SK-N-DZ (cell line): ENCODE measurements around the gene FOXO3.

Experiments
- DNase-seq: peaks from one replicate; pipeline ENCODE4 v3.0.0-alpha.2; 2015; ENCODE audit warnings: low spot score

The FOXO3 gene

DNA sequence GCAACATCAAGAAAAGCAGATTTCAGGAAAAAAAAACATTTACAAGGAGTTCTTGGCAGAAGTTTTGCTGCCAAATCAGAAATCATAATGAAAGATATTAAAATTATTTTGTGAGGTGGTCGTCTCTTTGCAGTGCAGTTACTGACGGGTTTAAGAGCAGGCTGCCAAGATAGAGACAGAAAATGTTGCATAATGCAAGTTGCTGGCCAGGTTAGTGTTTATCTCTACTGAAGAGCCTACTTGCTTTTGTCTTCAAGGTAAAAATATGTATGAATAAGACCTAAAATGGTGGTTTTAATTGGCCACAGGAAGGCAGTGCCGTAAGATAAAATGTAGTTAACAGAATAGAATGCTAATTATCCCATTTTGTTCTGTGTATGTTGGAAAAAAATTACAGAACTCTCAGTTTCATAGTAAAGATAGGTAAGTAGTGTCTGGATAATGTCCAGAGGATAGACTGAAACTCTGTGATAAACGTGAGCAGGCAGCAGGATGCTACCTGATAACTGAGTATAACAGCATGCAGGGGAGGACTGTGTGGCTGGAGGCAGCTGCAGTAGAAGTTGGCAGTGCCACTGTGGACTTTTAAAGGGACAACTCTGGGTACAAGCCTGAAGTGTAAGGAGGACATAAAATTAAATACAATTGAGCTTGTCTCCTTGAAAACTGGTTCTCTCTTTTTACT is 13.9 kb downstream of the FOXO3 start:
- DNase-seq = peak; percentile 26

DNA sequence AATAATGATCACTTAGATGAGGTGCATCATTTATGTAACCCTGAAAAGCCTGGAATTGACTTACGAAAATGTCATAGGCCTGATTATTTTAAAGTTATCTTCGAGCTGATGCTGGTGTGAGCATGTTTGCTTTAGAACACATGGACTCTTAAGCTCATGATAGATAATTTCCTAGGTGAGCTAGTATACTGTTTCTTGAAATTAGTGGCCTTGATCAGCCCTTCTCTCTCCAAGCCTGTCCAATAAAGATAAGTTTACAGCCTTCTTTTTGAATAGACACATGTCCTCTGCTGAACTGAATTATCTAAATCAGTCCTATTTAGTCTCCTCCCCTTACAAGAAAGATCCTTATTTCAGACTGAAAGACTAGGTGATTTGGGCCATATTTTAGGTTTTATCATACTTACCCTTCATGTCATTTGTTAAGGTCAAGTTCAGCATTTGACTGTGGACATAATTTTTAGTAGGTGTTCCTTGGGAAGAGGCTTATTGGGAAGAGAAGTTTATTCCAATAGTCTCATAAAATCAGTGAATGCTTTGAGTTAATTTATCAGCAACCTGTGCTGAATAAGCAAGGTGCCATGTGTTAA is 15.3 kb downstream of the FOXO3 start:
- DNase-seq = no peak

- DNase-seq = no peak
Observed at GRCh38 chr6:108576709-108577108, 16.0 kb downstream of the FOXO3 start.

GRCh38 chr6:108578166-108578565 is 17.4 kb downstream of the FOXO3 start:
- no peak for DNase-seq

DNA sequence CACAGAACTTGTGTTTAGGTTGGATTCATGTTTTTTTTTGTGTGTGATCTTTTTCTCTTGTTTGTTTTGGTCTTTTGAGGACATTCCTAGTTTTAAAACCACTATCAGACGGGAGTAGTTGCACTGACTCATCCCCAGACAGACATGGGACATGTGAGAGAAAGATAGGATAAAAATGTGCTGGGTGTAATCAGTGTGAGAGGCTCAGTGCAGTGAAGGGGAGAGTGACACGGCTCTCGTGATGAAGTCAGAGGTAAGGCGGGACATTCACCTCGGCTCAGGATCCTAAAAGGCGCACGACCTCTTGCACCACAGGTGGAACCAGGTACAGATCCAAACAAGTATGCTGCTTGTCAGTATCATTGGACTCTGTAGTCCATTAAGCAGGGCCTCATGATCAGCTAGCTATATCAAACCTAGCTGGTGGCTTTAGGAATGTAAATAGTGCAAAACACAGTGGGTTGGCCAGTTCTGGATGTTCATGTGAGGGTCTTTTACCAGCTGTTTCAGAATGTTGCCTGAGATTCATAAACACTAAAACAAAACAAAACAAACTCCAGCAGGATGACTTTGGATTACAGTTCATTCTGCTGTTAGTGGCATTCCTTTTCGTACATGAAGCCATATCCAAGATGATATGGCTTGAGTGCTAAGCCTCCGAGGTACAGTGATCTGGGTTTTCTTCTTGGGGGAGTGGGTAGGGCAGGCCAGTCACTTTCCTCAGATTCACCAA is 18.0 kb downstream of the FOXO3 start:
- no peak for DNase-seq

- no peak for DNase-seq
Observed at GRCh38 chr6:108579328-108579721, 18.6 kb downstream of the FOXO3 start.

DNA sequence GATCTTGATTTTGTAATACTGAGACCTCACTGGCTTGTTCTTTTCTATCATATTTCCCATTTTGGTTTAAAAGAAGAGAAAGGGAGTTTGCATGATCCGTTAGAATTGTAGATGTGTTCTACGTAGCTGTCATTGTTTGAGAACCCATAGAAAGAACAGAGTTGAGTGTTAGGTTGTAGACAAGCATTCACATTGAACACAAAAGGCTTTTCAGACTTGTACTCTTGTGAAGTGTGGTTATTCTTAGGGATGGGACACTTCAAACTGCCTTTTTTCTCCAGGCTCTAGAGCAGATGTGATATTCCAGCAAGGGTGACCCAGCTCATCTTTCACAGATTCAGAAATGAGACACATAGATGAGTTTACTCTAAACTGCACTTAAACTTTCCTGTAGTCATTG is 19.9 kb downstream of the FOXO3 start:
- DNase-seq = no peak

GRCh38 chr6:108581237-108581931 is 20.7 kb downstream of the FOXO3 start:
- peak; percentile 72 for DNase-seq

- DNase-seq = peak; percentile 37
Observed at GRCh38 chr6:108581932-108582475, 21.3 kb downstream of the FOXO3 start.

GRCh38 chr6:108582618-108583017 is 21.9 kb downstream of the FOXO3 start:
- no peak for DNase-seq

- no peak for DNase-seq
Observed at GRCh38 chr6:108584323-108584722, 23.6 kb downstream of the FOXO3 start.

- DNase-seq = no peak
Observed at GRCh38 chr6:108585359-108585758, 24.6 kb downstream of the FOXO3 start.

- no peak for DNase-seq
Observed at GRCh38 chr6:108585921-108586536, 25.3 kb downstream of the FOXO3 start.

- DNase-seq = no peak
Observed at GRCh38 chr6:108587258-108588059, 26.7 kb downstream of the FOXO3 start.

DNA sequence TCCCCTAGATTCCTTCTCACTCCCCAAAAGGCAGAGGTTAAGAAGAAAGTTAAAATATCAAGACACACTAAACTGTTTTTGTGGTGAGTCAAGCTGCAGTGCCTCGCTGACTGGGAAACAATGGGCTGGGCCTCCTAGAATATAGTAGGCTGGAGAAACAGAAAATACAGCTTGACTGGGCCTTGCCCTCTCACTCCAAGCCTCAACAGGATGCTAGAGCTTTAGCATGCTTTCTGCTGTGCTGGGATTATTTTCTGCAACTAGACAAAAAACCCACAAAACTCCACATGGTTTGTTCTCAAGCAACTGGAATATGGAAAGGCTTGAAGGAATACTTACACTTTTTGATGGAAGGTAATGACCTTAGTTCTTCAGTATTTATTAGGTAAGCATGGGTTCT is 27.9 kb downstream of the FOXO3 start:
- DNase-seq = no peak

GRCh38 chr6:108589244-108589791 is 28.6 kb downstream of the FOXO3 start:
- peak; percentile 26 for DNase-seq

DNA sequence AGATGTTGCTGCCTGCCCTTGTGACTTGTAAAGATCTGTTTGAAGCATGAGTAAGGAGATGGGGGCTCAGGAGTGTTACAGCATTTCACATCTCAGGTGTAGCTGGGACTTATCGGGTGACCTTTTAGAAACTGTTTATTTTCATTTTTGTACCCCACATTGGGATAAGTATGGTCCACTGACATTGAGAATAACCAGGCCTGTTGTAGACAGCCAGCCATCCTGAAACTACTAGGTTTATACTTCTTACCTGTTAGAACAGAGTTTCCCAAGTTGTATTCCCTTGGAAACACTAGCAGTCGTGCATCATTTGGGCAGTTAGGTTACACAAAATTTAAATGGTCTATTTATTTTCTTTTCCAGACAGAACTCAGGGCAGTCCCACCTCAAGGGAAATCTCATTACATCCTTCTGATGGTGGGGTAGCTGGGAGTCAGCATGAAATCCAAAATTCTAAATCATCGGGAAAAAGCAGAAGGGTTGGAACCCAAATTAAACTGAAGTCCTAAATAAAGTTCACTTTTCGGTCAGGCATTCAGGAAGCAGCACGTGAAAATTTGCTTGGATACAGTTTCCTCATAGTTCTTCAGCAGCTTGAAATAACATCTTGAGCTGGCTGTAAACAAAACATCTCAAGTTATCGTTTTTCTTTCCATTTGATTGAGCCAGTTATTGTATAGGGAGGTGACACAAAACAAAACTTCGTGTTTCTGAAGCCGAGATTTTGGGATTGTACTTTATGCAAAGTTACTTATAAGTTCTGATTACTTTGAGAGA is 30.5 kb downstream of the FOXO3 start:
- no peak for DNase-seq

GRCh38 chr6:108592371-108593337 is 31.9 kb downstream of the FOXO3 start:
- DNase-seq = no peak
